OCI-LY7 (cell line): ENCODE measurements around the gene FHIT.

Source experiments
- CTCF ChIP-seq: fragments of 200-600 bp; sonication (generic); conservative IDR thresholded peaks from 2 replicates; pipeline ENCODE4 v1.5.1; 2014; ENCODE audit warnings: mild to moderate bottlenecking, antibody characterized with exemption, low read length, moderate library complexity, mixed read lengths
- EZH2phosphoT487 ChIP-seq: fragments of 200-600 bp; sonication (generic); IDR thresholded peaks from 2 replicates; pipeline ENCODE4 v1.6.1; 2018; ENCODE audit warnings: low read depth, borderline replicate concordance, mild to moderate bottlenecking, mixed run types, antibody characterized with exemption, low read length, moderate library complexity, mixed read lengths

GRCh38 chr3:60641354-60641753 is 609.9 kb downstream of the FHIT start:
- no peak for TF ChIP-seq CTCF
- TF ChIP-seq EZH2phosphoT487 = no peak
